T-cell (primary cell): ENCODE results near the gene NDUFB6. TPM values are rescaled to one million over a fixed set of nuclear protein-coding genes. Genes with fewer than 3 reads are reported as not detected.
A peak's percentile ranks its signal among the peaks of the same experiment; 100 is the strongest.

Source experiments
- ATAC-seq, 4 experiments: fragments of 200-7000 bp in 3 of 4; fragments of 150-1000 bp in 1 of 4; cut with Tn5 transposase; replicated peaks in 1 of 4; 1 replicate in 3 of 4; 2 replicates in 1 of 4; pipeline ENCODE4 v1.10.0; 2021; ENCODE audit warnings: moderate library complexity in 3 of 4, mild to moderate bottlenecking in 2 of 4, moderate number of reproducible peaks in 1 of 4
- CTCF ChIA-PET, 2 donors: fragments of 300-600 bp; sonication (Branson Sonifier 250); formaldehyde crosslinking; loops; one replicate each; lab custom pipeline; 2022; ENCODE audit warnings: antibody characterized with exemption in 2 of 2; lab: Charles Lee
- POLR2A ChIA-PET, 2 donors: fragments of 300-600 bp; sonication (Branson Sonifier 250); formaldehyde crosslinking; loops; one replicate each; lab custom pipeline; 2022; ENCODE audit warnings: antibody characterized with exemption in 2 of 2; lab: Charles Lee
- DNase-seq, 35 experiments: peaks; one replicate each; pipeline versions ENCODE4 v3.0.0 to v3.0.0-alpha.2; 2013 to 2023
- H3K27ac ChIP-seq: one replicate; pipeline ENCODE4 v1.5.1; 2013; ENCODE audit warnings: low read length
- H3K27me3 ChIP-seq, 2 experiments: replicated peaks in 1 of 2; 1 replicate in 1 of 2; 2 replicates in 1 of 2; pipeline versions ENCODE4 v1.6.1 to v1.7.0; 2013; ENCODE audit warnings: low read length in 1 of 2, mixed read lengths in 1 of 2; ENCODE audit not compliant: control insufficient read depth in 2 of 2, insufficient read depth in 2 of 2; ENCODE audit errors: extremely low read depth in 1 of 2
- H3K36me3 ChIP-seq, 2 donors: 1 replicate in 1 of 2; 2 replicates in 1 of 2; pipeline versions ENCODE4 v1.6.1 to v1.7.0; 2013; ENCODE audit warnings: low read length in 1 of 2; ENCODE audit not compliant: control insufficient read depth in 2 of 2, insufficient read depth in 1 of 2; ENCODE audit errors: extremely low read depth in 1 of 2
- H3K4me1 ChIP-seq, 2 experiments: 1 replicate in 1 of 2; 2 replicates in 1 of 2; pipeline versions ENCODE4 v1.6.1 to v1.7.0; 2013; ENCODE audit warnings: low read length in 2 of 2, mixed read lengths in 1 of 2; ENCODE audit not compliant: insufficient read depth in 2 of 2, control insufficient read depth in 1 of 2; ENCODE audit errors: extremely low read depth in 1 of 2
- H3K4me3 ChIP-seq, 2 donors: 1 replicate in 1 of 2; 2 replicates in 1 of 2; pipeline versions ENCODE4 v1.5.1 to v1.7.0; 2013; ENCODE audit warnings: mild to moderate bottlenecking in 2 of 2, low read length in 1 of 2, moderate library complexity in 1 of 2; ENCODE audit not compliant: control insufficient read depth in 1 of 2; ENCODE audit errors: extremely low read depth in 1 of 2
- H3K9me3 ChIP-seq: 2 replicates; pipeline ENCODE4 v1.7.0; 2013
- H3K27ac Mint-ChIP-seq, 2 donors: one replicate each; pipeline ENCODE4 v1.8.0; 2020 to 2021; ENCODE audit warnings: mild to moderate bottlenecking in 2 of 2, mixed read lengths in 2 of 2
- H3K27me3 Mint-ChIP-seq, 2 donors: one replicate each; pipeline ENCODE4 v1.8.0; 2021 to 2022; ENCODE audit warnings: mixed read lengths in 2 of 2
- H3K36me3 Mint-ChIP-seq: one replicate; pipeline ENCODE4 v1.8.0; 2021; ENCODE audit warnings: mixed read lengths
- H3K4me1 Mint-ChIP-seq, 3 donors: one replicate each; pipeline ENCODE4 v1.8.0; 2020 to 2022; ENCODE audit warnings: mixed read lengths in 3 of 3, mild to moderate bottlenecking in 1 of 3
- H3K4me3 Mint-ChIP-seq, 3 donors: one replicate each; pipeline ENCODE4 v1.8.0; 2020 to 2022; ENCODE audit warnings: mild to moderate bottlenecking in 3 of 3, mixed read lengths in 3 of 3, moderate library complexity in 3 of 3
- H3K9me3 Mint-ChIP-seq, 3 donors: one replicate each; pipeline ENCODE4 v1.8.0; 2020 to 2022; ENCODE audit warnings: mixed read lengths in 3 of 3
- WGBS: methylation state at CpG from one replicate; pipeline ENCODE4 v1.1.5; 2013; ENCODE audit warnings: missing lambda C conversion rate; ENCODE audit not compliant: insufficient coverage; 5-methylcytosine and 5-hydroxymethylcytosine counted together
- total RNA-seq, 35 experiments: library from RNA in 6 of 35; stranded (reverse) in 6 of 35; fragments of 120-200 nt in 1 of 35; gene quantifications; one replicate each; pipeline versions ENCODE4 v1.2.1 to v1.2.4 and lab custom pipeline; 2013 to 2026

NDUFB6 gene
- total RNA-seq, 5 donors from 2014 or later (not counting 1 experiment from before 2014, with no cell fraction given), result 14.8 to 21.9 (median 18.3) TPM

GRCh38 chr9:32565967-32566366 is 7.0 kb downstream of the NDUFB6 start:
- POLR2A ChIA-PET, result interaction anchor here in 1 of 2 donors (1.0 kb wide), 1 partner anchor 40 kb away, joined by 3 read pairs; no protein-coding TSS in a partner anchor
- Histone ChIP-seq H3K4me3 (no peak overlapping the region), H3K9me3 (no peaks in the 10 kb centered on the region), H3K27me3 (no peaks in the 10 kb centered on the region), H3K27ac (no peak overlapping the region), H3K4me1 (peaks cover 0 to 2% of the 10 kb centered on the region in 2 experiments), H3K36me3 (peaks cover 15 to 30% of the 10 kb centered on the region in 2 donors)
- Mint-ChIP-seq H3K27ac (no peak overlapping the region), H3K36me3 (peaks cover 36% of the 10 kb centered on the region), H3K4me1 (peaks cover 26 to 50% (median 35%) of the 10 kb centered on the region in 3 donors), H3K9me3 (no peaks in the 10 kb centered on the region), H3K4me3 (no peak overlapping the region), H3K27me3 (no peaks in the 10 kb centered on the region)
- ATAC-seq (no peak), DNase-seq (no peak)
- WGBS, result 80% methylated on average over 1 of the region's 6 CpGs
- CTCF ChIA-PET, result interaction anchor here (0.6 to 1.2 kb wide), 3 partner anchors 13 to 187 kb away, joined by 3 to 7 read pairs (median 5); no protein-coding TSS in a partner anchor

GRCh38 chr9:32558408-32558934 is 14.5 kb downstream of the NDUFB6 start:
- Histone ChIP-seq H3K27ac (no peak overlapping the region), H3K9me3 (no peaks in the 10 kb centered on the region), H3K4me3 (no peak overlapping the region), H3K36me3 (peaks cover 0 to 8% of the 10 kb centered on the region in 2 donors), H3K4me1 (peaks cover 0 to under 1% of the 10 kb centered on the region in 2 experiments), H3K27me3 (no peaks in the 10 kb centered on the region)
- DNase-seq, result no peak
- Mint-ChIP-seq H3K4me3 (no peak overlapping the region), H3K27ac (peak overlapping the region; percentile 44 to 70), H3K36me3 (peaks cover 6% of the 10 kb centered on the region), H3K9me3 (no peaks in the 10 kb centered on the region), H3K27me3 (no peaks in the 10 kb centered on the region), H3K4me1 (peaks cover 45 to 47% (median 46%) of the 10 kb centered on the region in 3 donors)
- POLR2A ChIA-PET, result no interaction called here
- ATAC-seq, result no peak
- CTCF ChIA-PET, result interaction anchor here (0.7 to 1.1 kb wide), 2 partner anchors 32 to 180 kb away, joined by 3 to 6 read pairs; partner anchors contain the start of gene RIGI (in 1 of the 2)
- no CpG with 5 or more reads among the region's 3 CpGs for WGBS

GRCh38 chr9:32554591-32554990 is 18.4 kb downstream of the NDUFB6 start:
- Histone ChIP-seq H3K4me1 (peaks cover 10 to 24% of the 10 kb centered on the region in 2 experiments), H3K27me3 (no peaks in the 10 kb centered on the region), H3K4me3 (no peak overlapping the region), H3K27ac (no peak overlapping the region), H3K36me3 (peaks cover 0 to 6% of the 10 kb centered on the region in 2 donors), H3K9me3 (no peaks in the 10 kb centered on the region)
- H3K4me3 Mint-ChIP-seq, result no peak overlapping the region
- DNase-seq (no peak), ATAC-seq (no peak)
- H3K36me3 Mint-ChIP-seq, result peaks cover 3% of the 10 kb centered on the region
- H3K9me3 Mint-ChIP-seq, result no peaks in the 10 kb centered on the region
- ChIA-PET CTCF (interaction anchor here (0.6 to 3.2 kb wide), 7 partner anchors 17 to 176 kb away, joined by 3 to 18 read pairs (median 5); partner anchors contain the start of genes NDUFB6 (in 1 of the 2) and RIGI (in 1 of the 2)), POLR2A (interaction anchor here (0.8 kb wide), 2 partner anchors 10 to 17 kb away, joined by 3 read pairs; no protein-coding TSS in a partner anchor)
- peaks cover 45 to 53% (median 49%) of the 10 kb centered on the region in 3 donors for H3K4me1 Mint-ChIP-seq
- H3K27ac Mint-ChIP-seq, result peak overlapping the region; percentile 14 to 55
- H3K27me3 Mint-ChIP-seq, result no peaks in the 10 kb centered on the region

- Mint-ChIP-seq H3K9me3 (no peaks in the 10 kb centered on the region), H3K4me1 (peaks cover 45 to 54% (median 49%) of the 10 kb centered on the region in 3 donors), H3K27me3 (no peaks in the 10 kb centered on the region), H3K27ac (peak overlapping the region; percentile 52 to 75), H3K4me3 (peak overlapping the region; percentile 31 to 91 (median 34)), H3K36me3 (peaks cover 2% of the 10 kb centered on the region)
- ATAC-seq (no peak), DNase-seq (no peak)
- ChIA-PET CTCF (interaction anchor here (0.7 to 3.2 kb wide), 6 partner anchors 18 to 175 kb away, joined by 3 to 18 read pairs (median 6); partner anchors contain the start of genes NDUFB6 (in 1 of the 2) and RIGI (in 1 of the 2)), POLR2A (interaction anchor here (0.8 kb wide), 2 partner anchors 10 to 18 kb away, joined by 3 read pairs; no protein-coding TSS in a partner anchor)
- H3K27me3 ChIP-seq, result no peaks in the 10 kb centered on the region
- H3K4me1 ChIP-seq, result peaks cover 13 to 24% of the 10 kb centered on the region in 2 experiments
- H3K4me3 ChIP-seq, result no peak overlapping the region
- no CpG with 5 or more reads among the region's 2 CpGs for WGBS
- peaks cover 0 to 5% of the 10 kb centered on the region in 2 donors for H3K36me3 ChIP-seq
- no peak overlapping the region for H3K27ac ChIP-seq
- no peaks in the 10 kb centered on the region for H3K9me3 ChIP-seq
Measured at GRCh38 chr9:32554107-32554506, 18.9 kb downstream of the NDUFB6 start.

- Mint-ChIP-seq H3K27me3 (no peaks in the 10 kb centered on the region), H3K4me1 (peaks cover 53 to 60% (median 55%) of the 10 kb centered on the region in 3 donors), H3K27ac (peak within 1 kb of the TSS; percentile 99 to 100), H3K36me3 (peaks cover 3% of the 10 kb centered on the region), H3K9me3 (no peaks in the 10 kb centered on the region), H3K4me3 (peak within 1 kb of the TSS; percentile 91 to 98 (median 97))
- ChIA-PET CTCF (interaction anchor here (0.6 to 4.3 kb wide), 8 partner anchors 13 to 173 kb away, joined by 3 to 78 read pairs (median 6); partner anchors contain the start of genes NDUFB6 (in 1 of the 2) and RIGI (in 1 of the 2)), POLR2A (interaction anchor here (0.6 to 1.0 kb wide), 5 partner anchors 20 to 1400 kb away, joined by 3 to 6 read pairs (median 5); partner anchors contain the start of genes DNAJA1 (in 1 of the 2), NDUFB6 (in 1 of the 2) and RIGI (in 1 of the 2))
- DNase-seq (peak; percentile 80 to 94 (median 90)), ATAC-seq (peak; percentile 58 to 68 (median 66))
- no peaks in the 10 kb centered on the region for H3K27me3 ChIP-seq
- no peaks in the 10 kb centered on the region for H3K36me3 ChIP-seq
- WGBS, result 0% methylated on average over 37 of the region's 46 CpGs
- H3K27ac ChIP-seq, result peak within 1 kb of the TSS; percentile 99
- H3K4me1 ChIP-seq, result peaks cover 13 to 24% of the 10 kb centered on the region in 2 experiments
- H3K4me3 ChIP-seq, result peak within 1 kb of the TSS; percentile 89 to 91
- H3K9me3 ChIP-seq, result no peaks in the 10 kb centered on the region
Measured at GRCh38 chr9:32552172-32552872, 20.6 kb downstream of the NDUFB6 start, which contains the start of the genes SMIM27 and TOPORS. TSS of gene SMIM27 (plus strand) at chr9:32552327. CDS start at chr9:32552435, 108 bp downstream. TSS of gene TOPORS (minus strand) at chr9:32552586. CDS start at chr9:32552436, 150 bp downstream.
